Natural killer cell (primary cell): ENCODE results near the gene ATXN10. TPM values are rescaled to one million over a fixed set of nuclear protein-coding genes. Genes with fewer than 3 reads are reported as not detected.

Experiments
- ATAC-seq, 3 donors: fragments of 150-1000 bp in 2 of 3; fragments of 200-7000 bp in 1 of 3; cut with Tn5 transposase; 1 replicate in 1 of 3; 2 replicates in 2 of 3; pipeline ENCODE4 v1.10.0; 2021; ENCODE audit warnings: mild to moderate bottlenecking in 2 of 3, moderate library complexity in 2 of 3
- DNase-seq, 2 donors: peaks; one replicate each; pipeline versions ENCODE4 v3.0.0 to v3.0.0-alpha.2; 2013 to 2021; ENCODE audit warnings: mixed read lengths in 1 of 2
- H3K27ac ChIP-seq: one replicate; pipeline ENCODE4 v1.5.1; 2013; ENCODE audit warnings: mild to moderate bottlenecking, low read length
- H3K27me3 ChIP-seq: one replicate; pipeline ENCODE4 v1.6.1; 2013; ENCODE audit warnings: low read length; ENCODE audit not compliant: control insufficient read depth, insufficient read depth
- H3K36me3 ChIP-seq: one replicate; pipeline ENCODE4 v1.6.1; 2013; ENCODE audit warnings: low read length; ENCODE audit not compliant: control insufficient read depth, insufficient read depth
- H3K4me1 ChIP-seq: one replicate; pipeline ENCODE4 v1.6.1; 2013; ENCODE audit warnings: low read length; ENCODE audit not compliant: control insufficient read depth, insufficient read depth
- H3K4me3 ChIP-seq: one replicate; pipeline ENCODE4 v1.5.1; 2013; ENCODE audit warnings: low read length
- H3K9me3 ChIP-seq: one replicate; pipeline ENCODE4 v1.6.1; 2013; ENCODE audit warnings: low read length; ENCODE audit not compliant: control insufficient read depth, insufficient read depth
- H3K27ac Mint-ChIP-seq, 2 donors: one replicate each; pipeline ENCODE4 v1.8.0; 2022; ENCODE audit warnings: mild to moderate bottlenecking in 2 of 2, mixed read lengths in 2 of 2, moderate library complexity in 1 of 2
- H3K27me3 Mint-ChIP-seq, 2 donors: one replicate each; pipeline ENCODE4 v1.8.0; 2022; ENCODE audit warnings: low read depth in 2 of 2, mixed read lengths in 2 of 2
- H3K36me3 Mint-ChIP-seq: one replicate; pipeline ENCODE4 v1.8.0; 2022; ENCODE audit warnings: mixed read lengths
- H3K4me1 Mint-ChIP-seq, 2 donors: one replicate each; pipeline ENCODE4 v1.8.0; 2022; ENCODE audit warnings: mixed read lengths in 2 of 2
- H3K4me3 Mint-ChIP-seq: one replicate; pipeline ENCODE4 v1.8.0; 2022; ENCODE audit warnings: mild to moderate bottlenecking, moderate library complexity, mixed read lengths
- H3K9me3 Mint-ChIP-seq, 2 donors: one replicate each; pipeline ENCODE4 v1.8.0; 2022; ENCODE audit warnings: mixed read lengths in 2 of 2
- CTCF ChIP-seq: fragments of 200-600 bp; IDR thresholded peaks from one replicate; pipeline ENCODE4 v1.8.0; 2022; ENCODE audit warnings: antibody characterized with exemption
- WGBS: methylation state at CpG from one replicate; pipeline ENCODE4 v1.1.7; 2013; ENCODE audit warnings: missing lambda C conversion rate; ENCODE audit not compliant: insufficient coverage; 5-methylcytosine and 5-hydroxymethylcytosine counted together
- intact Hi-C: fragments of 100-400 bp; cut with micrococcal nuclease; formaldehyde crosslinking; loops from one replicate; pipeline ENCODE4 v1.14.2; 2022
- total RNA-seq, 4 donors: library from RNA; stranded (reverse); fragments of 120-200 nt in 1 of 4; gene quantifications; one replicate each; pipeline versions ENCODE4 v1.2.3 to v1.2.4, GENCODE V29; 2013 to 2022

The ATXN10 gene
- total RNA-seq, 3 donors from 2014 or later (not counting 1 experiment from before 2014, with no cell fraction given), result 79.3 to 90.5 (median 88.8) TPM

DNA sequence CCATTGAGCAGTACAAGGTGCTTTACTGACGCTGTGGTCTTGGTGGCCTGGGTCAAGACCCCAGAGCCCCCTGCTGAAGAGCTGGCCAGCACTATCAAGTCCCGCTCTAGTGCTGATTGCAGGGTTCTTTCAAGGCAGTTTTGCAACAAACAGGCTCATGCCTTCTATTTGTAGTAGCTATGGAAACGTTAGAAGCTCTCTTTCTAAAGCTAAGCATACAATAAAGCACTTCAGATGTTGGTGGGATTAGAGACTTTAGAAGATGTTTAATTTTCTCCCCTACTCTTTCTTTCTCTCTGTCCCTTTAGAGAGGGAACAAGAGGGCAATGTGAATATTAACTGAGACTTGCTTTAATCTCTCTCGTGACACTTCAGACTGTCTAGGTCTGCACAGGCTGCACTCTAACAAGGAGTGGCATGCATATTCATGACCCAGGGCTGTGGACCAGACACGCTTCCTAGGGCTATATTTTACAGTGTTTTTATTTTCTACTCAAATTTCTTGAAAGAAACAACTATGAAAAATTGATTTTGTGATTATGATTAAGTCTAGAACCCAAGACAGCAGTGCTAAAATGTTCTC is 166.8 kb downstream of the ATXN10 start:
- no peak for TF ChIP-seq CTCF
- intact Hi-C loops, result no loop called here
- no peaks in the 10 kb centered on the region for H3K9me3 Mint-ChIP-seq
- no peak overlapping the region for H3K4me3 Mint-ChIP-seq
- peaks cover 14 to 23% of the 10 kb centered on the region in 2 donors for H3K4me1 Mint-ChIP-seq
- Histone ChIP-seq H3K27ac (no peak overlapping the region), H3K4me1 (no peaks in the 10 kb centered on the region), H3K4me3 (no peak overlapping the region), H3K27me3 (no peaks in the 10 kb centered on the region), H3K9me3 (no peaks in the 10 kb centered on the region), H3K36me3 (peaks cover 6% of the 10 kb centered on the region)
- 94% methylated on average over 4 of the region's 5 CpGs for WGBS
- no peaks in the 10 kb centered on the region for H3K27me3 Mint-ChIP-seq
- no peaks in the 10 kb centered on the region for H3K36me3 Mint-ChIP-seq
- no peak for DNase-seq
- ATAC-seq, result no peak
- no peak overlapping the region for H3K27ac Mint-ChIP-seq

DNA sequence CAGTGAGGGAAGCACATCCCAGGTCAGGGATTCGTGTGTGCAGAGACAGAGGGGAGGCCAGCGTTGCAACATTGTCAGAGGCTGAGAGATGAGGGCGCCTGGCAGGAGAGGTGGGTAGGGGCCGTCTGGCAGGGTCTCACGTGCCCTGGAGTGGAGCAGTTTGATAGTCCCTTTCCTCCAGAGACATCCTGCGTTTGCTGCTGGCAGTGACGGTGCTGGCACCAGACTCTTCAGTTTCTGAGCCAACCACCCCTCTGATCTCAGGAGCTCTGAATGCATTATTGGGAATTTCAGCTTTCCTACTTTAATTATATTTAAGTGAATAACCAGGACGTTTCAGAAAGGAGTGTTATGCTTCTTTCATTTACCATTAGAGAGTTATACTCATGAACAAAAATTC is 168.8 kb downstream of the ATXN10 start:
- Mint-ChIP-seq H3K27me3 (no peaks in the 10 kb centered on the region), H3K36me3 (no peaks in the 10 kb centered on the region)
- no peak for ATAC-seq

DNA sequence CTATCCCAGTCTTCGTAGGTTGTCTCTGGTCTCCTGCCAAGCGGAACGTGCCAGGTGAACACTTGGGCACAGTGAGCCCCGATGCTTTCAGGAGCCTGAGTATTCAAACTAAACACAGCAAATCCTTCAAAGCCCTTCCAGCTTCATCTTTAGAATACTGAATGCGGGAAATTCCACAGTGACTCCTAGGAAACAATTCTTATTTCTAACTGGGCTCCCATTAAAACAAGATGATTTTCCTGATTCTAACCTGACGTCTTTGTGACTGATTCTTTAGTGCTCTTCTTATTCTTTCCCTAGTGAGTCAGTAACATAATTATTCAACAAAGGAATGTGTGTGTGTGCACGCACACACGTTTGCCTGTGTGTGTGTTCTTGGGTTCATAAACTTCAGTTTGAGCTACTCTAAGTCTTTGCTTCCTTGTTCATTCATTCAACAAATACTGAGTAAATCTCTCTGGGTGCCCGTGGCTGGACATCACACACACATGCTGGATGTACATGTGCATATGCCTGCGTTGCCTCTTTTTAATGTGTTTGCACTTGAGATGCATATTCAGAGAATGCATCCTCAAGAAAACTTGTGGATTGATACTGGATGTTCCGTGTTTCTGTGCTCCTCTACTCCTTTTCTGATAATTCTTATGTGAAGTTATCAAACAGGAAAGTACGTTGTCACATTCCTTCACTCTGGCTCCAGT is 170.8 kb downstream of the ATXN10 start:
- Histone ChIP-seq H3K9me3 (no peaks in the 10 kb centered on the region), H3K36me3 (peaks cover 12% of the 10 kb centered on the region), H3K27me3 (no peaks in the 10 kb centered on the region), H3K4me3 (no peak overlapping the region), H3K27ac (no peak overlapping the region), H3K4me1 (no peaks in the 10 kb centered on the region)
- intact Hi-C loops, result no loop called here
- Mint-ChIP-seq H3K4me1 (peaks cover 17 to 22% of the 10 kb centered on the region in 2 donors), H3K4me3 (no peak overlapping the region), H3K27ac (no peak overlapping the region), H3K27me3 (no peaks in the 10 kb centered on the region), H3K9me3 (no peaks in the 10 kb centered on the region), H3K36me3 (no peaks in the 10 kb centered on the region)
- DNase-seq, result no peak
- WGBS, result 94% methylated on average over 12 of the region's 12 CpGs
- TF ChIP-seq CTCF, result no peak
- ATAC-seq, result no peak

More for the DNA sequence above, 168.8 kb downstream of the ATXN10 start:
- Histone ChIP-seq H3K36me3 (peaks cover 11% of the 10 kb centered on the region), H3K27ac (no peak overlapping the region), H3K9me3 (no peaks in the 10 kb centered on the region), H3K4me1 (no peaks in the 10 kb centered on the region), H3K27me3 (no peaks in the 10 kb centered on the region), H3K4me3 (no peak overlapping the region)
- 81% methylated on average over 8 of the region's 8 CpGs for WGBS
- Mint-ChIP-seq H3K4me3 (no peak overlapping the region), H3K9me3 (no peaks in the 10 kb centered on the region), H3K4me1 (peaks cover 22% of the 10 kb centered on the region in 2 donors), H3K27ac (no peak overlapping the region)
- intact Hi-C loops, result no loop called here
- TF ChIP-seq CTCF, result no peak
- DNase-seq, result no peak
